Measurements from ENCODE around the gene ATP6V1G2.

DNA sequence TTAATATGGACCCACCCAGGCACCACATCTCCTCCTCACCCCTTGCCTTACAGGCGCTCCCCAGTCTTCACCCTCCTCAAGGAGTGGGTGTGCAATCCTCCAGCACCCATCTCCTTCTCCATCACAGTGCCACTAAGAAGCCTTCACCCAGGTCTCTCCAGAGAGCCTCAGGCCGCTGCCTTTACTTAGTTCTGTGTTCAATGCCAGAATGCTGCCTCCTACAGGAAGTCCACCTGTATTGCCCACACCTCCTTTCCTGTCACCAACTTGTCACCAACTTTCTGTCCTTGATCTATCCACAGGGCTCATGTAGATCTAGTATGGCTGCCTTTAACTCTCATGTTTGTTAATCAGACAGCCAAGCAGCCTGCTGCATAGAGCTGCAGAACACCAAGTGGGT, 39.1 kb upstream of the ATP6V1G2 start:
- TF ChIP-seq, protein P1, sequence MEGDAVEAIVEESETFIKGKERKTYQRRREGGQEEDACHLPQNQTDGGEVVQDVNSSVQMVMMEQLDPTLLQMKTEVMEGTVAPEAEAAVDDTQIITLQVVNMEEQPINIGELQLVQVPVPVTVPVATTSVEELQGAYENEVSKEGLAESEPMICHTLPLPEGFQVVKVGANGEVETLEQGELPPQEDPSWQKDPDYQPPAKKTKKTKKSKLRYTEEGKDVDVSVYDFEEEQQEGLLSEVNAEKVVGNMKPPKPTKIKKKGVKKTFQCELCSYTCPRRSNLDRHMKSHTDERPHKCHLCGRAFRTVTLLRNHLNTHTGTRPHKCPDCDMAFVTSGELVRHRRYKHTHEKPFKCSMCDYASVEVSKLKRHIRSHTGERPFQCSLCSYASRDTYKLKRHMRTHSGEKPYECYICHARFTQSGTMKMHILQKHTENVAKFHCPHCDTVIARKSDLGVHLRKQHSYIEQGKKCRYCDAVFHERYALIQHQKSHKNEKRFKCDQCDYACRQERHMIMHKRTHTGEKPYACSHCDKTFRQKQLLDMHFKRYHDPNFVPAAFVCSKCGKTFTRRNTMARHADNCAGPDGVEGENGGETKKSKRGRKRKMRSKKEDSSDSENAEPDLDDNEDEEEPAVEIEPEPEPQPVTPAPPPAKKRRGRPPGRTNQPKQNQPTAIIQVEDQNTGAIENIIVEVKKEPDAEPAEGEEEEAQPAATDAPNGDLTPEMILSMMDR (IDR thresholded peaks at IDR 0.05): peak in 1 of 5 experiments; percentile 12
- TF ChIP-seq POLR2A (IDR thresholded peaks at IDR 0.05): no peak
- no peak for TF ChIP-seq EP300 (IDR thresholded peaks at IDR 0.05; ENCODE audit: low read depth)
- no peak for TF ChIP-seq POLR2AphosphoS5 (IDR thresholded peaks at IDR 0.05)
